H9 (cell line): ENCODE data around the gene MSI2. TPM values are rescaled to one million over a fixed set of nuclear protein-coding genes. Genes with fewer than 3 reads are reported as not detected.
A peak's percentile ranks its signal among the peaks of the same experiment; 100 is the strongest.

Experiments used
- DNase-seq: peaks from one replicate; pipeline ENCODE4 v3.0.0-alpha.2; 2017
- H2AFZ ChIP-seq: one replicate; pipeline ENCODE4 v1.6.1; 2013; ENCODE audit warnings: mild to moderate bottlenecking, low read length, control low read depth, moderate library complexity
- H2AK5ac ChIP-seq: 2 replicates; pipeline ENCODE4 v1.6.1; 2013; ENCODE audit warnings: low read length, control low read depth, mixed read lengths; ENCODE audit not compliant: insufficient read length
- H2BK120ac ChIP-seq: one replicate; pipeline ENCODE4 v1.6.1; 2013; ENCODE audit warnings: low read depth, mild to moderate bottlenecking, low read length, control low read depth, inconsistent platforms; ENCODE audit not compliant: poor library complexity, severe bottlenecking
- H2BK12ac ChIP-seq: 2 replicates; pipeline ENCODE4 v1.6.1; 2013; ENCODE audit warnings: low read length, control low read depth, mixed read lengths, low read depth; ENCODE audit not compliant: insufficient read length
- H2BK15ac ChIP-seq: 2 replicates; pipeline ENCODE4 v1.6.1; 2013; ENCODE audit warnings: low read depth, low read length, control low read depth
- H2BK20ac ChIP-seq: one replicate; pipeline ENCODE4 v1.6.1; 2013; ENCODE audit warnings: low read depth, mild to moderate bottlenecking, low read length, control low read depth, inconsistent platforms; ENCODE audit not compliant: poor library complexity, severe bottlenecking
- H2BK5ac ChIP-seq: 2 replicates; pipeline ENCODE4 v1.6.1; 2013; ENCODE audit warnings: low read length, control low read depth, mixed read lengths; ENCODE audit not compliant: insufficient read length
- H3K14ac ChIP-seq: 2 replicates; pipeline ENCODE4 v1.6.1; 2013; ENCODE audit warnings: low read length, control low read depth; ENCODE audit not compliant: insufficient read depth
- H3K18ac ChIP-seq: 2 replicates; pipeline ENCODE4 v1.6.1; 2013; ENCODE audit warnings: low read depth, mild to moderate bottlenecking, mixed read lengths, low read length, control low read depth; ENCODE audit not compliant: insufficient read length
- H3K23ac ChIP-seq: 2 replicates; pipeline ENCODE4 v1.6.1; 2013; ENCODE audit warnings: low read length, control low read depth, mixed read lengths, low read depth; ENCODE audit not compliant: insufficient read length
- H3K23me2 ChIP-seq: 2 replicates; pipeline ENCODE4 v1.6.1; 2013; ENCODE audit warnings: low read depth, mild to moderate bottlenecking, mixed read lengths, low read length, control low read depth; ENCODE audit not compliant: insufficient read length, poor library complexity, severe bottlenecking
- H3K27ac ChIP-seq: 2 replicates; pipeline ENCODE4 v1.5.1; 2013; ENCODE audit warnings: low read length, control low read depth, mixed read lengths, low read depth; ENCODE audit not compliant: insufficient read length
- H3K27me3 ChIP-seq: 2 replicates; pipeline ENCODE4 v1.6.1; 2013; ENCODE audit warnings: low read length, control low read depth, inconsistent platforms; ENCODE audit not compliant: insufficient read depth
- H3K4ac ChIP-seq: 2 replicates; pipeline ENCODE4 v1.6.1; 2013; ENCODE audit warnings: low read depth, mild to moderate bottlenecking, control low read depth, inconsistent platforms, low read length, moderate library complexity
- H3K4me1 ChIP-seq: 2 replicates; pipeline ENCODE4 v1.6.1; 2013; ENCODE audit warnings: low read length, control low read depth, inconsistent platforms; ENCODE audit not compliant: insufficient read depth
- H3K4me2 ChIP-seq: 2 replicates; pipeline ENCODE4 v1.6.1; 2013; ENCODE audit warnings: low read length, control low read depth, mixed read lengths; ENCODE audit not compliant: insufficient read length, insufficient read depth
- H3K56ac ChIP-seq: 2 replicates; pipeline ENCODE4 v1.6.1; 2013; ENCODE audit warnings: low read depth, mild to moderate bottlenecking, mixed read lengths, low read length, control low read depth; ENCODE audit not compliant: insufficient read length
- H3K79me1 ChIP-seq: 2 replicates; pipeline ENCODE4 v1.6.1; 2013; ENCODE audit warnings: low read depth, mild to moderate bottlenecking, moderate library complexity, low read length, control low read depth, inconsistent platforms; ENCODE audit not compliant: insufficient read depth, poor library complexity, severe bottlenecking
- H3K79me2 ChIP-seq: 2 replicates; pipeline ENCODE4 v1.6.1; 2013; ENCODE audit warnings: low read length, control low read depth, inconsistent platforms; ENCODE audit not compliant: insufficient read depth
- H3K9ac ChIP-seq: 2 replicates; pipeline ENCODE4 v1.6.1; 2013; ENCODE audit warnings: low read length, control low read depth, mixed read lengths; ENCODE audit not compliant: insufficient read length; ENCODE audit errors: extremely low read depth
- H3K9me3 ChIP-seq: one replicate; pipeline ENCODE4 v1.6.1; 2013; ENCODE audit warnings: low read depth, low read length, inconsistent platforms; ENCODE audit not compliant: control insufficient read depth
- H3T11ph ChIP-seq: one replicate; pipeline ENCODE4 v1.6.1; 2013; ENCODE audit warnings: mild to moderate bottlenecking, low read length, control low read depth, inconsistent platforms
- H4K20me1 ChIP-seq: one replicate; pipeline ENCODE4 v1.6.1; 2013; ENCODE audit not compliant: control insufficient read depth, insufficient read length, insufficient read depth
- H4K5ac ChIP-seq: 2 replicates; pipeline ENCODE4 v1.6.1; 2013; ENCODE audit warnings: low read depth, mild to moderate bottlenecking, mixed read lengths, low read length, control low read depth; ENCODE audit not compliant: insufficient read length
- H4K8ac ChIP-seq: replicated peaks from 2 replicates; pipeline ENCODE4 v1.6.1; 2013; ENCODE audit warnings: low read length, control low read depth, mixed read lengths, low read depth; ENCODE audit not compliant: insufficient read length
- H4K91ac ChIP-seq: 2 replicates; pipeline ENCODE4 v1.6.1; 2013; ENCODE audit warnings: low read depth, mild to moderate bottlenecking, moderate library complexity, mixed read lengths, low read length, control low read depth; ENCODE audit not compliant: insufficient read length
- H3K27ac Mint-ChIP-seq, 3 experiments: 2 replicates in 2 of 3; 3 replicates in 1 of 3; pipeline ENCODE4 v1.8.0; 2020 to 2021; ENCODE audit warnings: mixed read lengths in 3 of 3, mild to moderate bottlenecking in 1 of 3, moderate library complexity in 1 of 3
- H3K27me3 Mint-ChIP-seq: 2 replicates; pipeline ENCODE4 v1.8.0; 2021; ENCODE audit warnings: low read depth, mild to moderate bottlenecking, moderate library complexity, mixed read lengths
- H3K36me3 Mint-ChIP-seq, 3 experiments: 2 replicates in 2 of 3; 3 replicates in 1 of 3; pipeline ENCODE4 v1.8.0; 2020 to 2021; ENCODE audit warnings: low read depth in 3 of 3, mixed read lengths in 3 of 3; ENCODE audit not compliant: insufficient read depth in 1 of 3
- H3K4me1 Mint-ChIP-seq, 2 experiments: 2 replicates each; pipeline ENCODE4 v1.8.0; 2020; ENCODE audit warnings: mixed read lengths in 2 of 2
- H3K4me3 Mint-ChIP-seq, 2 experiments: 2 replicates in 1 of 2; 3 replicates in 1 of 2; pipeline ENCODE4 v1.8.0; 2020 to 2021; ENCODE audit warnings: mild to moderate bottlenecking in 2 of 2, mixed read lengths in 2 of 2, moderate library complexity in 1 of 2
- H3K9me3 Mint-ChIP-seq, 2 experiments: 2 replicates in 1 of 2; 3 replicates in 1 of 2; pipeline ENCODE4 v1.8.0; 2020; ENCODE audit warnings: mild to moderate bottlenecking in 2 of 2, mixed read lengths in 2 of 2, moderate library complexity in 1 of 2
- CTCF ChIP-seq: fragments of 200-600 bp; sonication (generic); conservative IDR thresholded peaks from 3 replicates; pipeline ENCODE4 v1.8.0; 2021; ENCODE audit warnings: antibody characterized with exemption, mild to moderate bottlenecking
- WGBS: extraction: QIAGEN DNeasy Blood & Tissue Kit; methylation state at CpG from one replicate; pipeline ENCODE4 v1.1.7; 2013; ENCODE audit warnings: missing lambda C conversion rate, low lambda C conversion rate, mixed read lengths; ENCODE audit not compliant: insufficient read length; ENCODE audit errors: extremely low coverage; 5-methylcytosine and 5-hydroxymethylcytosine counted together
- total RNA-seq: library from RNA; stranded (reverse); gene quantifications from 2 replicates; pipeline ENCODE4 v1.2.1, GENCODE V29; 2021

Gene MSI2
- total RNA-seq, 1 experiment from 2014 or later: 98.5 TPM

DNA sequence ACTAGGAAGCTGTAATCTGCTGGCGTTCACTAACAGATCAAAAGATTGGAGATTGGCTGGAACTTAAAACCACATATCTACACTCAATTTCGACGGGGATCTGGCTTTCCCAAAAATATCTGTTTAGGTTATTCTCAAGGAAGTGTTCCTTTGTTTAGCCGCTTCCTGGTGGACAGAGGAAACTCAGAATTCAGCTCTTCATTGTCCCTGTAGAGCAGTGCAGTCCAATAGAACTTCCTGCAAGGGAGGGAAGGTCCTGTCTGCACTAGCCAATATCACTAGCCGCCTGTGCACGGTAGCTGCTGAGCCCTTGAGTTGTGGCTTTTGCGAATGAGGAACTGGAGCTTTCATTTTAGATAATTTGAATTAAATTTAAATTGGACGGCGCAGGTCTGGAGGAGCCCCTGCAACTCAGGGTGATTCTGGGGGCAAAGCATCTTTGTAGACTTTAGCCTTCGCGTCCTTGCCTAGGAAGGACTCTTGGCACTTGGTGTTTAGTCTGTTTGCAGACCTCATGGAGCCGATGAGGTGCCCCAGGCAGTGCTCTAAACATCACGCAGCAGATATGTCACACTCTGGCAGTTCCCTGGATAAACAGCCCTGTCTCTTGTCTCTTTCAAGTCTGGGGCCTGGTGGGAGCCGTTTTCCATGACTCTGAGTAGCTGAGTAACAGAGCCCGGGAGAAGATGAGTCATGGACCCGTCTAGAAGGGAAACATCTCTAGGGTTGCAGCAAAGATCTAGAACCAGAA lies 366.5 kb downstream of the MSI2 start:
- Mint-ChIP-seq H3K36me3 (peaks cover 0 to 10% (median 4%) of the 10 kb centered on the region in 3 experiments; a peak in 5 of 7 replicates), H3K27me3 (no peaks in the 10 kb centered on the region; the same call in 1 of the 2 replicates), H3K4me1 (peaks cover 0 to 6% of the 10 kb centered on the region in 2 experiments; a peak in 2 of 4 replicates), H3K4me3 (no peak overlapping the region), H3K9me3 (no peaks in the 10 kb centered on the region), H3K27ac (peak overlapping the region; percentile 17 to 56 (median 24); a peak in 5 of 7 replicates)
- Histone ChIP-seq H3K9me3 (no peaks in the 10 kb centered on the region), H2AFZ (no peak overlapping the region), H3K27ac (no peak overlapping the region), H2BK15ac (no peak overlapping the region), H4K20me1 (no peaks in the 10 kb centered on the region), H4K5ac (no peak overlapping the region), H3K79me2 (no peaks in the 10 kb centered on the region), H3K18ac (no peak overlapping the region), H3K4me2 (no peak overlapping the region), H2BK5ac (no peak overlapping the region), H3K79me1 (no peaks in the 10 kb centered on the region), H3K23ac (no peak overlapping the region), H2BK12ac (no peak overlapping the region), H4K8ac (no peak overlapping the region), H3K4me1 (no peaks in the 10 kb centered on the region), H3K56ac (no peak overlapping the region), H2AK5ac (no peak overlapping the region), H3T11ph (no peak overlapping the region), H3K27me3 (no peaks in the 10 kb centered on the region), H2BK20ac (no peak overlapping the region), H2BK120ac (no peak overlapping the region), H4K91ac (no peak overlapping the region), H3K14ac (no peak overlapping the region), H3K9ac (no peak overlapping the region), H3K4ac (no peak overlapping the region), H3K23me2 (no peaks in the 10 kb centered on the region)
- WGBS: no CpG with 5 or more reads among the region's 16 CpGs
- DNase-seq: no peak
- TF ChIP-seq CTCF: no peak
